Measurements from ENCODE around the gene NPW.
A peak's percentile ranks its signal among the peaks of the same experiment; 100 is the strongest.

- TF ChIP-seq CTCF (conservative IDR thresholded peaks at IDR 0.05), result no peak
- TF ChIP-seq ZFX (IDR thresholded peaks at IDR 0.05), result peak; percentile 26; the same call in 1 of the 2 replicates
Observed at GRCh38 chr16:2008009-2008526, 11.5 kb upstream of the NPW start.
